Nephron progenitor cell (in vitro differentiated cells): ENCODE measurements around the gene ZSCAN30.
A peak's percentile ranks its signal among the peaks of the same experiment; 100 is the strongest.

Experiments
- DNase-seq: peaks from one replicate; pipeline ENCODE4 v3.0.0; 2021
- H3K27ac Mint-ChIP-seq: 2 replicates; pipeline ENCODE4 v1.8.0; 2021; ENCODE audit warnings: mild to moderate bottlenecking, moderate library complexity, mixed read lengths
- H3K27me3 Mint-ChIP-seq: 2 replicates; pipeline ENCODE4 v1.8.0; 2021; ENCODE audit warnings: mild to moderate bottlenecking, low read depth, mixed read lengths; ENCODE audit not compliant: poor library complexity
- H3K36me3 Mint-ChIP-seq: 2 replicates; pipeline ENCODE4 v1.8.0; 2021; ENCODE audit warnings: low read depth, mixed read lengths
- H3K4me1 Mint-ChIP-seq: 2 replicates; pipeline ENCODE4 v1.8.0; 2021; ENCODE audit warnings: mixed read lengths
- H3K4me3 Mint-ChIP-seq: 2 replicates; pipeline ENCODE4 v1.8.0; 2021; ENCODE audit warnings: mild to moderate bottlenecking, moderate library complexity, mixed read lengths
- H3K9me3 Mint-ChIP-seq: 2 replicates; pipeline ENCODE4 v1.8.0; 2021; ENCODE audit warnings: mild to moderate bottlenecking, moderate library complexity, mixed read lengths
- CTCF ChIP-seq: fragments of 200-600 bp; sonication (generic); IDR thresholded peaks from 2 replicates; pipeline ENCODE4 v1.5.0; 2021; ENCODE audit warnings: antibody characterized with exemption

ZSCAN30 gene

GRCh38 chr18:35290094-35290735, at the start of gene ZSCAN30:
Gene ZSCAN30 (minus strand): TSS chr18:35290229. CDS start chr18:35264352, 25,877 bp downstream.
- DNase-seq = peak; percentile 96
- TF ChIP-seq CTCF = no peak
- H3K36me3 Mint-ChIP-seq = peaks cover 73% of the 10 kb centered on the region
- peak within 1 kb of the TSS; percentile 96 for H3K4me3 Mint-ChIP-seq
- H3K9me3 Mint-ChIP-seq = peaks cover 44% of the 10 kb centered on the region
- peaks cover 8% of the 10 kb centered on the region for H3K27me3 Mint-ChIP-seq
- H3K27ac Mint-ChIP-seq = peak within 1 kb of the TSS; percentile 99
- peaks cover 35% of the 10 kb centered on the region for H3K4me1 Mint-ChIP-seq

GRCh38 chr18:35337286-35337685, 47.3 kb upstream of the ZSCAN30 start:
- Mint-ChIP-seq H3K4me3 (no peak overlapping the region), H3K4me1 (peaks cover 2% of the 10 kb centered on the region), H3K27me3 (no peaks in the 10 kb centered on the region), H3K27ac (peak overlapping the region; percentile 43), H3K36me3 (no peaks in the 10 kb centered on the region), H3K9me3 (no peaks in the 10 kb centered on the region)
- no peak for DNase-seq
- TF ChIP-seq CTCF = no peak

GRCh38 chr18:35335866-35336265, 45.8 kb upstream of the ZSCAN30 start:
- Mint-ChIP-seq H3K9me3 (no peaks in the 10 kb centered on the region), H3K4me3 (no peak overlapping the region), H3K36me3 (no peaks in the 10 kb centered on the region), H3K27ac (no peak overlapping the region), H3K27me3 (no peaks in the 10 kb centered on the region), H3K4me1 (no peaks in the 10 kb centered on the region)
- DNase-seq = no peak
- no peak for TF ChIP-seq CTCF

GRCh38 chr18:35334821-35335220, 44.8 kb upstream of the ZSCAN30 start:
- no peaks in the 10 kb centered on the region for H3K4me1 Mint-ChIP-seq
- H3K36me3 Mint-ChIP-seq = no peaks in the 10 kb centered on the region

GRCh38 chr18:35334212-35334611, 44.2 kb upstream of the ZSCAN30 start:
- no peak for DNase-seq
- Mint-ChIP-seq H3K9me3 (no peaks in the 10 kb centered on the region), H3K4me1 (no peaks in the 10 kb centered on the region), H3K27ac (no peak overlapping the region), H3K36me3 (no peaks in the 10 kb centered on the region), H3K27me3 (no peaks in the 10 kb centered on the region), H3K4me3 (no peak overlapping the region)
- TF ChIP-seq CTCF = no peak

More at GRCh38 chr18:35334821-35335220, 44.8 kb upstream of the ZSCAN30 start:
- Mint-ChIP-seq H3K4me3 (no peak overlapping the region), H3K27ac (peak overlapping the region; percentile 81), H3K27me3 (no peaks in the 10 kb centered on the region), H3K9me3 (no peaks in the 10 kb centered on the region)
- no peak for DNase-seq
- no peak for TF ChIP-seq CTCF
